Liver (tissue), 3 donors: Measurements from ENCODE around the gene ISG20L2.

Experiments
- FOXA1 ChIP-seq: IDR thresholded peaks from 2 replicates; pipeline ENCODE4 v1.6.1; 2016; ENCODE audit warnings: antibody characterized with exemption
- HNF4A ChIP-seq, 2 donors: conservative IDR thresholded peaks; 2 replicates each; pipeline ENCODE4 v1.6.1; 2016; ENCODE audit warnings: antibody characterized with exemption in 2 of 2, mild to moderate bottlenecking in 2 of 2
- YY1 ChIP-seq: IDR thresholded peaks from 2 replicates; pipeline ENCODE4 v1.6.1; 2016; ENCODE audit warnings: antibody characterized with exemption, mild to moderate bottlenecking
- TF ChIP-seq, protein P1 (sequence below): fragments of 150-350 bp; IDR thresholded peaks from 2 replicates; pipeline ENCODE4 v1.5.1; 2017; ENCODE audit warnings: improper control_type of control experiment, low read depth, low read length; ENCODE audit not compliant: missing input control
- TF ChIP-seq, protein P2 (sequence below): IDR thresholded peaks from 2 replicates; pipeline ENCODE4 v1.6.1; 2016; ENCODE audit warnings: antibody characterized with exemption
- donor health status: healthy.
- donor health status: healthy.

DNA sequence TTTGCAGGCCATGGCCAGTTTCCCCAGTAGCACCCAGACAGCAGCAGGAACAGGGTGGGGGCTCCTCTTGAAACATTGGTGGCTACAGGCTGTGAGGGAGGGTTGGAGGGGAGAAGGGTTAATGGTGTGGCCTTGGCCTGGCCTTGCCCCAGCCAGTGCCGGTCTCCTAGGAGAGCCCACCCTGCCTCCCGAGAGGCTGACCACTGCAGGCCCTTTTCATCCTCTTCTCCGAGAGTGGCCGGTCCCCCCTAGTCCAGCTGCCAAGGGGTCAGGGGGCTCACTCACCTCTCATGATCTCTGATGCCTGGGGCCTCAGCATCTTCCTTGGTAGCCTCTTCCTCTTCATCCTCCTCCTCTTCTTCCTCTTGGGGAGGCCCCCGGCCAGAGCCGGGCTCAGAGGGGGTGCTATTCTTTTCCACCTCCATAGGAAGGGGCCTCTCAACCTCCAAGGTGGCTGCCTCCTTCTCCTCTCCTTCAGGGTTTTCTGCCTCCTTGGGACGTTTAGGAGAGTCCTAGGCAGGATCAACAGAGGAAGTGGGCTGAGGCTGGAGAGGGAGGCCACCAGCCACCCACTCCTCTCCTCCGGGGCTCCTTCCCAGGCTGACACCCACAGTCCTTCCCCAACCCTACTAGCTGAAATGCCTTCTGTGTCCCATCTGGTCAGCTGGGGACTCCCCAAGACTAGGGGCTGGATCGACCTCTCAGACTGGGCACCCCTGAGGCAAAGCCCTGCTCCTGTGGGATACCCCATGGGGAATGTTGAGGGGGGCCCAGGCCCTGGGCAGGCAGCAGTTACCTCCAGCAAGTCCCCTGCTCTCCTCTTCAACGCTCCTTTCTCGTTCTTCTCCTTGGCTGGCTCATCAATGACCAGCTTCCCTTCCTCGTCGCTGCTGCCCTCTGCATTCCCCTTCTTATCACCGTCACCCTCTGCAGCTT is 15.1 kb upstream of the ISG20L2 start:
- TF ChIP-seq FOXA1 (no peak), HNF4A (conservative IDR thresholded peaks at IDR 0.05) (no peak), YY1 (no peak)
- TF ChIP-seq, protein P1, sequence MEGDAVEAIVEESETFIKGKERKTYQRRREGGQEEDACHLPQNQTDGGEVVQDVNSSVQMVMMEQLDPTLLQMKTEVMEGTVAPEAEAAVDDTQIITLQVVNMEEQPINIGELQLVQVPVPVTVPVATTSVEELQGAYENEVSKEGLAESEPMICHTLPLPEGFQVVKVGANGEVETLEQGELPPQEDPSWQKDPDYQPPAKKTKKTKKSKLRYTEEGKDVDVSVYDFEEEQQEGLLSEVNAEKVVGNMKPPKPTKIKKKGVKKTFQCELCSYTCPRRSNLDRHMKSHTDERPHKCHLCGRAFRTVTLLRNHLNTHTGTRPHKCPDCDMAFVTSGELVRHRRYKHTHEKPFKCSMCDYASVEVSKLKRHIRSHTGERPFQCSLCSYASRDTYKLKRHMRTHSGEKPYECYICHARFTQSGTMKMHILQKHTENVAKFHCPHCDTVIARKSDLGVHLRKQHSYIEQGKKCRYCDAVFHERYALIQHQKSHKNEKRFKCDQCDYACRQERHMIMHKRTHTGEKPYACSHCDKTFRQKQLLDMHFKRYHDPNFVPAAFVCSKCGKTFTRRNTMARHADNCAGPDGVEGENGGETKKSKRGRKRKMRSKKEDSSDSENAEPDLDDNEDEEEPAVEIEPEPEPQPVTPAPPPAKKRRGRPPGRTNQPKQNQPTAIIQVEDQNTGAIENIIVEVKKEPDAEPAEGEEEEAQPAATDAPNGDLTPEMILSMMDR: no peak
- TF ChIP-seq, protein P2, sequence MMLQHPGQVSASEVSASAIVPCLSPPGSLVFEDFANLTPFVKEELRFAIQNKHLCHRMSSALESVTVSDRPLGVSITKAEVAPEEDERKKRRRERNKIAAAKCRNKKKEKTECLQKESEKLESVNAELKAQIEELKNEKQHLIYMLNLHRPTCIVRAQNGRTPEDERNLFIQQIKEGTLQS: no peak
